GM12873 (cell line): Measurements from ENCODE around the gene DOCK3.

Source experiments
- CTCF ChIP-seq: IDR thresholded peaks from 2 replicates; pipeline ENCODE4 v1.5.1; 2012; ENCODE audit warnings: low read depth, mild to moderate bottlenecking, moderate library complexity, low read length, control low read depth; ENCODE audit not compliant: insufficient read depth; ENCODE audit errors: missing control alignments

The DOCK3 gene

GRCh38 chr3:50657816-50658215 lies 16.9 kb upstream of the DOCK3 start:
- TF ChIP-seq CTCF, result no peak

- no peak for TF ChIP-seq CTCF
Measured at GRCh38 chr3:50658416-50658815, 16.3 kb upstream of the DOCK3 start.

GRCh38 chr3:50658831-50659230 lies 15.9 kb upstream of the DOCK3 start:
- TF ChIP-seq CTCF, result no peak

- TF ChIP-seq CTCF, result no peak
Measured at GRCh38 chr3:50660386-50660785, 14.3 kb upstream of the DOCK3 start.

- no peak for TF ChIP-seq CTCF
Measured at GRCh38 chr3:50661321-50661837, 13.3 kb upstream of the DOCK3 start.

- no peak for TF ChIP-seq CTCF
Measured at GRCh38 chr3:50662408-50662807, 12.3 kb upstream of the DOCK3 start.

- no peak for TF ChIP-seq CTCF
Measured at GRCh38 chr3:50665081-50665840, 9.5 kb upstream of the DOCK3 start.
